Measurements from ENCODE around the gene ANO10.

Gene ANO10

DNA sequence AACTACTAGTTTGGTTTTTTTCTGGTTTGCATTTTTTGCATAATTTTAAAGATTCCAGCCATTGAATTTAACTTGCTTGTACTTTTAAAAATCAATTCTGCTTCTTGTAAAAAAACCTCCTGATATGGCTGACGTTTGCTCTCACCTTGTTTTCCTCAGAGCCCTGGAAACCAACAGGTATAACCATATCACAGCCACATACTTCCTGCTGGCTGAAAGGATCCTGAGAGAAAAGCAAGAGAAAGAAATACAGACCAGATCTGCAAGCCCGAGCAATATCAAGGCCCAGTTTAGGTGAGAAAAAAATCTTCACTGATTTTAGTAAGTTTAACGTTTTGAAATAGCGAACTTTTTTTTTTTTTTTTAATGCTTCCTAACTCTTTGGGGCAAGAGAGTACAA lies 278.6 kb downstream of the ANO10 start:
- no peak for DNase-seq

- no peak for DNase-seq
Measured at GRCh38 chr3:43341788-43342187, 280.0 kb downstream of the ANO10 start.

- DNase-seq: no peak
Measured at GRCh38 chr3:43340403-43340802, 281.4 kb downstream of the ANO10 start.

- DNase-seq: peak; percentile 12
Measured at GRCh38 chr3:43338295-43338694, 283.5 kb downstream of the ANO10 start.

DNA sequence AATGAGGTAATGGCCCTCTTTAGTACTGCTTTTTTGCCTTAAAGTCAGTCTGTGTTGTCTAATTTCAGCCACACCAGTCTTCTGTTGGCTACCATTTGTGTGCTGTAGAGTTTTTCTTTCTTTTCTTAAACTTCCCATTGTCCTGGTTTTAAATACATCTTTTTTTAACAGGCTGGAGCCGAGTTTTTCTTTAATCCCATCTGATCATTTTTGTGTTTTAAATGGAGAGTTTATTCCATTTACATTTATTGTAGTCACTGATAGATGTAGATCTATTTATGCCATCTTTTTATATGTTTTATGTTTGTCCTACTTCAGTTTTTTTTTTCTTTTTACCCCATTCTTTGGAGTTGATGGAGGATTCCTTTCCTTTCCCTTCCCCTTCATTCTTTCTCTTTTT lies 286.0 kb downstream of the ANO10 start:
- DNase-seq: no peak

DNA sequence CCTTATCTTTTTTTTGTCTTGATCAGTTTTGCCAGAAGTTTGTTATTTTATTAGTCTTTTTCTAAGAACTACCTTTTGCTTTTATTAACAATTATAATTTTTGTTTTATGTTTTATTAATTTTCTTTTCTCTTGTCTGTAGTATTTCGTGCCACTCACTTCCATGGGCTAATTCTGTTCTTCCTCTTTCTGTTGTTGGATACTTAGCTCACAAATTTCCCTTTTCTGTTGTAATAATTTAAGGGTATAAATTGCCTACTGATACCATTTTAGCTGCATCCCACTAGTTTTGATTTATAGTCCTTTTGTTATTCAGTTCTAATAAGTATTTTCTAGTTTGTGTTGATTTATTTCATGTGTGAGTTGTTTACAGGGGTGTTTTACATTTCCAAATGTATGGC lies 286.8 kb downstream of the ANO10 start:
- DNase-seq: no peak

GRCh38 chr3:43331381-43331780 lies 290.4 kb downstream of the ANO10 start:
- DNase-seq: no peak

GRCh38 chr3:43330981-43331380 lies 290.8 kb downstream of the ANO10 start:
- no peak for DNase-seq

GRCh38 chr3:43328653-43329052 lies 293.2 kb downstream of the ANO10 start:
- no peak for DNase-seq

- DNase-seq: no peak
Measured at GRCh38 chr3:43327582-43327979, 294.2 kb downstream of the ANO10 start.

GRCh38 chr3:43326891-43327581 lies 294.8 kb downstream of the ANO10 start:
- no peak for DNase-seq

GRCh38 chr3:43323541-43323940 lies 298.3 kb downstream of the ANO10 start:
- DNase-seq: no peak

- no peak for DNase-seq
Measured at GRCh38 chr3:43320288-43320687, 301.5 kb downstream of the ANO10 start.

GRCh38 chr3:43319794-43320193 lies 302.0 kb downstream of the ANO10 start:
- DNase-seq: no peak

GRCh38 chr3:43319376-43319775 lies 302.4 kb downstream of the ANO10 start:
- DNase-seq: no peak

DNA sequence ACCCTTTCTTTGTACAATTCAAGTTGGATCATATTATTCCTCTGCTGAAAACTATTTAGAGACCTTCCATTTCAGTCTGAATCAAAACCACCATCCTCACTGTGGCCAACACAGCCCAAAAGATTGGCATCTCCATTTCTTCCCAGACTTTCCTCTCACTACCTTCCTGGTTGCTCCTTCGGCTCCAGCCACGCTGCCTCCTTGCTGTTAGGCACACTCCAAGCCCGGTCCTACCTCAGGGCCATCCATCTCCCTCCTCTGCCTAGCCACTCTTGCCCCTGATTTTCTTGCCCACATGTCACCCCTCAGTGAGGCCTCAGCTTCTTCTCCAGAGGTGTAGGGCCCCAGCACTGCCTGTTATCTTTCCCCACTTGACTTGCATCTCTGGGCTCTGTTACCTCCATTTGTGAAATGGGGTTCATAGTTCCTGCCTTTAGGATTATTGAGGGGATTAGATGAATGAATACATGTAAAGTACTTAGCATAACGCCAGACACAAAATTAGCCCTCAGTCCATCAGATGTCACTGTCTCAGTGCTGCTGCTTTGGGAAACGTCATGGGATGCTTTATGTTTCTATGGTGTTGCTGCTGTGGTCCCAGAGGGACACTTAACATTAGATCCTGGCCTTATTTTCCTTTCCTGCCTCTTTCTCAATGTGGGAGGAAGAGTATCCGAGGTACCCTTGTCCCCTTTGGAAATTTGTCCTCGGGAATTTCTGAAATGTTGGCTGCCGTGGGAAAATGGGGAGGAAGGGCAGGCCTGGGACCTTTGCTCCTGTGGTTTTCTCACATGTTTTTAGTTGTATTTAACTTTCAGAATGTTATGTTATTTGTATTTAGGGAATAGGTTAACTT lies 304.1 kb downstream of the ANO10 start:
- no peak for DNase-seq

GRCh38 chr3:43316783-43317460 lies 304.9 kb downstream of the ANO10 start:
- DNase-seq: no peak

Data from NCI-H2029 treated with DMSO at 0.1 percent for 48 hours (cell line).